CD14-positive monocyte (primary cell): ENCODE measurements around the gene TGFBR3. TPM values are rescaled to one million over a fixed set of nuclear protein-coding genes. Genes with fewer than 3 reads are reported as not detected.

Source experiments
- DNase-seq, 3 donors: peaks; one replicate each; pipeline ENCODE4 v3.0.0-alpha.2; 2011 to 2022
- H2AFZ ChIP-seq: 2 replicates; pipeline ENCODE4 v1.6.0; 2012; ENCODE audit warnings: mild to moderate bottlenecking, low read depth, low read length, inconsistent platforms; ENCODE audit not compliant: insufficient read depth, poor library complexity, severe bottlenecking
- H3K27ac ChIP-seq, 2 donors: 1 replicate in 1 of 2; 2 replicates in 1 of 2; pipeline ENCODE4 v1.5.1; 2012 to 2013; ENCODE audit warnings: low read length in 2 of 2, control low read depth in 1 of 2, inconsistent platforms in 1 of 2, low read depth in 1 of 2, mild to moderate bottlenecking in 1 of 2
- H3K27me3 ChIP-seq, 2 donors: one replicate each; pipeline versions ENCODE4 v1.6.0 to v1.6.1; 2011 to 2013; ENCODE audit warnings: low read length in 2 of 2; ENCODE audit not compliant: control insufficient read depth in 2 of 2, insufficient read depth in 2 of 2
- H3K36me3 ChIP-seq, 2 donors: replicated peaks in 1 of 2; 1 replicate in 1 of 2; 2 replicates in 1 of 2; pipeline versions ENCODE4 v1.5.1 to v1.6.1; 2012 to 2013; ENCODE audit warnings: low read length in 2 of 2, control low read depth in 1 of 2, inconsistent platforms in 1 of 2, mild to moderate bottlenecking in 1 of 2; ENCODE audit not compliant: insufficient read depth in 2 of 2, control insufficient read depth in 1 of 2
- H3K4me1 ChIP-seq, 2 donors: 1 replicate in 1 of 2; 2 replicates in 1 of 2; pipeline versions ENCODE4 v1.5.1 to v1.6.1; 2012 to 2013; ENCODE audit warnings: low read length in 2 of 2, control low read depth in 1 of 2, inconsistent platforms in 1 of 2, mild to moderate bottlenecking in 1 of 2, moderate library complexity in 1 of 2; ENCODE audit not compliant: insufficient read depth in 2 of 2, control insufficient read depth in 1 of 2
- H3K4me2 ChIP-seq: replicated peaks from 2 replicates; pipeline ENCODE3; 2012; ENCODE audit warnings: low read length, moderate library complexity, mild to moderate bottlenecking; ENCODE audit not compliant: poor library complexity, severe bottlenecking; ENCODE audit errors: extremely low read depth
- H3K4me3 ChIP-seq, 3 experiments: fragments of 200-600 bp in 1 of 3; sonication (generic) in 1 of 3; replicated peaks in 1 of 3; 1 replicate in 2 of 3; 2 replicates in 1 of 3; pipeline ENCODE4 v1.5.1; 2011 to 2013; ENCODE audit warnings: low read length in 3 of 3, mild to moderate bottlenecking in 3 of 3, control low read depth in 2 of 3, low read depth in 2 of 3, inconsistent platforms in 1 of 3, moderate library complexity in 1 of 3
- H3K79me2 ChIP-seq: 2 replicates; pipeline ENCODE4 v1.6.0; 2012; ENCODE audit warnings: mild to moderate bottlenecking, control low read depth, inconsistent platforms, low read length, moderate library complexity; ENCODE audit not compliant: insufficient read depth
- H3K9ac ChIP-seq: 2 replicates; pipeline ENCODE4 v1.6.0; 2017; ENCODE audit warnings: low read length, mild to moderate bottlenecking; ENCODE audit not compliant: insufficient read depth, poor library complexity, severe bottlenecking
- H3K9me3 ChIP-seq, 2 donors: replicated peaks in 1 of 2; 1 replicate in 1 of 2; 2 replicates in 1 of 2; pipeline versions ENCODE4 v1.5.1 to v1.6.1; 2012 to 2013; ENCODE audit warnings: low read length in 2 of 2, control low read depth in 1 of 2; ENCODE audit not compliant: control insufficient read depth in 1 of 2, insufficient read depth in 1 of 2
- H4K20me1 ChIP-seq: 2 replicates; pipeline ENCODE4 v1.6.0; 2012; ENCODE audit warnings: mild to moderate bottlenecking, low read length, control low read depth, moderate library complexity; ENCODE audit not compliant: insufficient read depth
- H3K27ac Mint-ChIP-seq, 7 donors: one replicate each; pipeline ENCODE4 v1.8.0; 2020; ENCODE audit warnings: mild to moderate bottlenecking in 7 of 7, mixed read lengths in 7 of 7, moderate library complexity in 6 of 7, inconsistent platforms in 2 of 7
- H3K27me3 Mint-ChIP-seq, 3 donors: one replicate each; pipeline ENCODE4 v1.8.0; 2021 to 2022; ENCODE audit warnings: low read depth in 3 of 3, mild to moderate bottlenecking in 3 of 3, mixed read lengths in 3 of 3, moderate library complexity in 3 of 3, inconsistent platforms in 1 of 3
- H3K36me3 Mint-ChIP-seq, 2 donors: one replicate each; pipeline ENCODE4 v1.8.0; 2020; ENCODE audit warnings: mixed read lengths in 2 of 2, inconsistent platforms in 1 of 2, mild to moderate bottlenecking in 1 of 2
- H3K4me1 Mint-ChIP-seq: one replicate; pipeline ENCODE4 v1.8.0; 2020; ENCODE audit warnings: mild to moderate bottlenecking, mixed read lengths
- H3K4me3 Mint-ChIP-seq, 2 donors: one replicate each; pipeline ENCODE4 v1.8.0; 2020; ENCODE audit warnings: mild to moderate bottlenecking in 2 of 2, mixed read lengths in 2 of 2, moderate library complexity in 1 of 2
- H3K9me3 Mint-ChIP-seq, 7 donors: one replicate each; pipeline ENCODE4 v1.8.0; 2020 to 2022; ENCODE audit warnings: mixed read lengths in 7 of 7, mild to moderate bottlenecking in 6 of 7, moderate library complexity in 6 of 7, inconsistent platforms in 2 of 7
- CTCF ChIP-seq: fragments of 200-600 bp; IDR thresholded peaks from one replicate; pipeline ENCODE4 v1.8.0; 2022; ENCODE audit warnings: antibody characterized with exemption, mild to moderate bottlenecking
- WGBS: methylation state at CpG from one replicate; pipeline ENCODE4 v1.1.5; 2013; ENCODE audit warnings: missing lambda C conversion rate; ENCODE audit not compliant: insufficient coverage; 5-methylcytosine and 5-hydroxymethylcytosine counted together
- intact Hi-C, 2 donors: fragments of 100-400 bp; cut with micrococcal nuclease; formaldehyde crosslinking; loops; one replicate each; pipeline versions ENCODE4 v1.15.0 to v1.15.1; 2023
- polyA plus RNA-seq, 3 donors: library from polyadenylated mRNA; depleted of rRNA in 1 of 3; unstranded in 2 of 3; stranded (reverse) in 1 of 3; fragments of 300-500 nt in 2 of 3; fragments of >200 nt in 1 of 3; fragmentation: Illumina TruSeq in 2 of 3; gene quantifications; 1 replicate in 2 of 3; 2 replicates in 1 of 3; pipeline ENCODE4 v1.2.3, GENCODE V29; 2012 to 2021

TGFBR3 gene
- polyA plus RNA-seq, 3 donors: 0.09 to 0.28 (median 0.20) TPM

- no peak overlapping the region for H2AFZ ChIP-seq
- no CpG with 5 or more reads among the region's 2 CpGs for WGBS
- H3K4me2 ChIP-seq: no peak overlapping the region
- H3K4me3 Mint-ChIP-seq: no peak overlapping the region
- no peaks in the 10 kb centered on the region for H3K9me3 ChIP-seq
- no peak overlapping the region for H3K27ac ChIP-seq
- H3K4me1 ChIP-seq: no peaks in the 10 kb centered on the region
- no peak for DNase-seq
- no peaks in the 10 kb centered on the region for H3K36me3 ChIP-seq
- intact Hi-C loops: no loop called here
- no peaks in the 10 kb centered on the region for H3K27me3 ChIP-seq
- no peaks in the 10 kb centered on the region for H3K36me3 Mint-ChIP-seq
- H3K9ac ChIP-seq: no peak overlapping the region
- H3K27me3 Mint-ChIP-seq: peaks cover 2 to 5% (median 2%) of the 10 kb centered on the region in 3 donors
- H3K4me3 ChIP-seq: no peak overlapping the region
- peaks cover 0 to 6% (median 2%) of the 10 kb centered on the region in 7 donors for H3K9me3 Mint-ChIP-seq
- H4K20me1 ChIP-seq: no peaks in the 10 kb centered on the region
- no peak overlapping the region for H3K27ac Mint-ChIP-seq
- H3K4me1 Mint-ChIP-seq: no peaks in the 10 kb centered on the region
- no peaks in the 10 kb centered on the region for H3K79me2 ChIP-seq
- TF ChIP-seq CTCF: no peak
Measured at GRCh38 chr1:91857557-91858239, 28.3 kb downstream of the TGFBR3 start.

- H3K9me3 ChIP-seq: no peaks in the 10 kb centered on the region
- no peaks in the 10 kb centered on the region for H3K4me1 Mint-ChIP-seq
- no peaks in the 10 kb centered on the region for H3K36me3 Mint-ChIP-seq
- TF ChIP-seq CTCF: no peak
- no peaks in the 10 kb centered on the region for H3K4me1 ChIP-seq
- peaks cover 2 to 5% (median 2%) of the 10 kb centered on the region in 3 donors for H3K27me3 Mint-ChIP-seq
- H3K36me3 ChIP-seq: no peaks in the 10 kb centered on the region
- no peak overlapping the region for H3K4me2 ChIP-seq
- H3K4me3 Mint-ChIP-seq: no peak overlapping the region
- no peak for DNase-seq
- peaks cover 0 to 6% (median 2%) of the 10 kb centered on the region in 7 donors for H3K9me3 Mint-ChIP-seq
- H3K27ac ChIP-seq: no peak overlapping the region
- intact Hi-C loops: no loop called here
- no peak overlapping the region for H3K9ac ChIP-seq
- no peaks in the 10 kb centered on the region for H3K27me3 ChIP-seq
- H4K20me1 ChIP-seq: no peaks in the 10 kb centered on the region
- no peaks in the 10 kb centered on the region for H3K79me2 ChIP-seq
- no CpG with 5 or more reads among the region's 1 CpG for WGBS
- no peak overlapping the region for H2AFZ ChIP-seq
- H3K4me3 ChIP-seq: no peak overlapping the region
- H3K27ac Mint-ChIP-seq: no peak overlapping the region
Measured at GRCh38 chr1:91856996-91857395, 29.0 kb downstream of the TGFBR3 start.
